ENCODE results near the gene ADAMTS2.

Gene ADAMTS2

GRCh38 chr5:179345433-179346321 lies at the start of gene ADAMTS2:
Gene ADAMTS2, minus strand, starts transcription at chr5:179345461. Its CDS starts 133 bp downstream, at chr5:179345328.
- FAIRE-seq = no peak

GRCh38 chr5:179393078-179393477 lies 47.8 kb upstream of the ADAMTS2 start:
- FAIRE-seq = no peak

GRCh38 chr5:179387151-179388110 lies 42.2 kb upstream of the ADAMTS2 start:
- FAIRE-seq = no peak

- FAIRE-seq = no peak
These were observed 40.7 kb upstream of the ADAMTS2 start for GRCh38 chr5:179385914-179386313.

- FAIRE-seq = no peak
These were observed 37.2 kb upstream of the ADAMTS2 start for GRCh38 chr5:179382486-179382885.

GRCh38 chr5:179381691-179382090 lies 36.4 kb upstream of the ADAMTS2 start:
- no peak for FAIRE-seq

- FAIRE-seq = no peak
These were observed 35.2 kb upstream of the ADAMTS2 start for GRCh38 chr5:179380211-179381035.

- no peak for FAIRE-seq
These were observed 34.1 kb upstream of the ADAMTS2 start for GRCh38 chr5:179379321-179379890.

- FAIRE-seq = no peak
These were observed 33.4 kb upstream of the ADAMTS2 start for GRCh38 chr5:179378441-179379271.

- no peak for FAIRE-seq
These were observed 32.8 kb upstream of the ADAMTS2 start for GRCh38 chr5:179378116-179378440.

GRCh38 chr5:179377421-179378115 lies 32.3 kb upstream of the ADAMTS2 start:
- FAIRE-seq = no peak

- FAIRE-seq = no peak
These were observed 31.6 kb upstream of the ADAMTS2 start for GRCh38 chr5:179376701-179377420.

GRCh38 chr5:179375831-179376365 lies 30.6 kb upstream of the ADAMTS2 start:
- no peak for FAIRE-seq

GRCh38 chr5:179375236-179375685 lies 30.0 kb upstream of the ADAMTS2 start:
- no peak for FAIRE-seq

- FAIRE-seq = no peak
These were observed 29.4 kb upstream of the ADAMTS2 start for GRCh38 chr5:179374506-179375235.

- FAIRE-seq = no peak
These were observed 28.8 kb upstream of the ADAMTS2 start for GRCh38 chr5:179373961-179374505.

GRCh38 chr5:179373101-179373934 lies 28.1 kb upstream of the ADAMTS2 start:
- no peak for FAIRE-seq

Measured in A204.1 (cell line).